K562 (cell line): ENCODE results near the gene SIRT7. TPM values are rescaled to one million over a fixed set of nuclear protein-coding genes. Genes with fewer than 3 reads are reported as not detected.

Experiments used
- ATF7 ChIP-seq: fragments of 450-650 bp; IDR thresholded peaks from 2 replicates; pipeline ENCODE4 v1.7.1; 2014; ENCODE audit warnings: mild to moderate bottlenecking, moderate library complexity
- FIP1L1 ChIP-seq: fragments of 200-400 bp; formaldehyde crosslinking; IDR thresholded peaks from 2 replicates; pipeline ENCODE4 v1.6.1; 2018; ENCODE audit warnings: mild to moderate bottlenecking, low read depth, low read length; ENCODE audit not compliant: poor library complexity, severe bottlenecking
- MAZ ChIP-seq, 2 experiments: fragments of 450-650 bp in 1 of 2; sonication (generic) in 1 of 2; formaldehyde crosslinking; IDR thresholded peaks in 1 of 2; conservative IDR thresholded peaks in 1 of 2; 2 replicates each; pipeline versions ENCODE4 v1.4.0 to v1.5.0; 2020; ENCODE audit warnings: mild to moderate bottlenecking in 1 of 2, missing genetic modification reagents in 1 of 2
- NCOR1 ChIP-seq: fragments of 450-650 bp; IDR thresholded peaks from 2 replicates; pipeline ENCODE4 v1.6.1; 2016; ENCODE audit warnings: mild to moderate bottlenecking, moderate library complexity
- NKRF ChIP-seq: fragments of 450-650 bp; IDR thresholded peaks from 2 replicates; pipeline ENCODE4 v1.6.1; 2016; ENCODE audit warnings: borderline replicate concordance
- NRF1 ChIP-seq, 2 experiments: fragments of 450-650 bp; IDR thresholded peaks in 1 of 2; conservative IDR thresholded peaks in 1 of 2; 2 replicates each; pipeline ENCODE4 v1.6.1; 2014; ENCODE audit warnings: mild to moderate bottlenecking in 2 of 2
- RBFOX2 ChIP-seq: fragments of 200-400 bp; formaldehyde crosslinking; IDR thresholded peaks from 2 replicates; pipeline ENCODE4 v1.6.1; 2017; ENCODE audit warnings: low read depth, mild to moderate bottlenecking, low read length, moderate library complexity
- THAP12 ChIP-seq: fragments of 250-450 bp; sonication (Bioruptor Pico); IDR thresholded peaks from 2 replicates; pipeline ENCODE4 v1.9.0; 2021; ENCODE audit warnings: mild to moderate bottlenecking, inconsistent platforms
- U2AF1 ChIP-seq: fragments of 200-400 bp; formaldehyde crosslinking; optimal IDR thresholded peaks from 2 replicates; pipeline ENCODE3; 2017; ENCODE audit warnings: mild to moderate bottlenecking, low read depth, low read length, moderate library complexity
- ZC3H4 ChIP-seq: sonication (generic); formaldehyde crosslinking; IDR thresholded peaks from 2 replicates; pipeline ENCODE4 v1.9.0; 2021; ENCODE audit warnings: missing genetic modification reagents, borderline replicate concordance
- ZNF12 ChIP-seq: sonication (generic); formaldehyde crosslinking; IDR thresholded peaks from 2 replicates; pipeline ENCODE4 v1.4.0; 2020; ENCODE audit warnings: mild to moderate bottlenecking, missing genetic modification reagents
- polyA plus RNA-seq, 8 experiments: library from polyadenylated mRNA; depleted of rRNA in 4 of 8; stranded (reverse) in 5 of 8; unstranded in 3 of 8; fragments of >200 nt; fragmentation: Nextera tagmentation in 2 of 8; fragmentation: Illumina TruSeq in 1 of 8; extraction: Ambion mirVana in 2 of 8; extraction: Trizol in 1 of 8; gene quantifications; 2 replicates each; pipeline versions ENCODE4 v1.2.1 to v1.2.3, GENCODE V29; 2011 to 2014; ENCODE audit warnings: inconsistent platforms in 1 of 8, missing spikeins in 1 of 8
- total RNA-seq, 7 experiments: library from RNA; depleted of rRNA in 6 of 7; stranded (reverse); fragments of >200 nt in 6 of 7; fragmentation: Illumina TruSeq in 2 of 7; extraction: Trizol in 2 of 7; gene quantifications; 2 replicates each; pipeline versions ENCODE4 v1.2.1 to v1.2.3, GENCODE V29; 2011 to 2021; ENCODE audit warnings: low replicate concordance in 1 of 7
- TF ChIP-seq, protein P1 (sequence below), 2 experiments: fragments of 450-650 bp; formaldehyde crosslinking in 1 of 2; IDR thresholded peaks; 2 replicates each; pipeline versions ENCODE4 v1.4.0 to v1.6.1; 2014 to 2020; ENCODE audit warnings: mild to moderate bottlenecking in 2 of 2, borderline replicate concordance in 1 of 2, low read depth in 1 of 2

SIRT7 gene
- total and polyA plus RNA-seq, 9 of the 15 experiments (the other 6 are each of a cell fraction or from before 2014, with no cell fraction given) = 1.6 to 54.8 (median 20.3) TPM

- TF ChIP-seq, protein P1, sequence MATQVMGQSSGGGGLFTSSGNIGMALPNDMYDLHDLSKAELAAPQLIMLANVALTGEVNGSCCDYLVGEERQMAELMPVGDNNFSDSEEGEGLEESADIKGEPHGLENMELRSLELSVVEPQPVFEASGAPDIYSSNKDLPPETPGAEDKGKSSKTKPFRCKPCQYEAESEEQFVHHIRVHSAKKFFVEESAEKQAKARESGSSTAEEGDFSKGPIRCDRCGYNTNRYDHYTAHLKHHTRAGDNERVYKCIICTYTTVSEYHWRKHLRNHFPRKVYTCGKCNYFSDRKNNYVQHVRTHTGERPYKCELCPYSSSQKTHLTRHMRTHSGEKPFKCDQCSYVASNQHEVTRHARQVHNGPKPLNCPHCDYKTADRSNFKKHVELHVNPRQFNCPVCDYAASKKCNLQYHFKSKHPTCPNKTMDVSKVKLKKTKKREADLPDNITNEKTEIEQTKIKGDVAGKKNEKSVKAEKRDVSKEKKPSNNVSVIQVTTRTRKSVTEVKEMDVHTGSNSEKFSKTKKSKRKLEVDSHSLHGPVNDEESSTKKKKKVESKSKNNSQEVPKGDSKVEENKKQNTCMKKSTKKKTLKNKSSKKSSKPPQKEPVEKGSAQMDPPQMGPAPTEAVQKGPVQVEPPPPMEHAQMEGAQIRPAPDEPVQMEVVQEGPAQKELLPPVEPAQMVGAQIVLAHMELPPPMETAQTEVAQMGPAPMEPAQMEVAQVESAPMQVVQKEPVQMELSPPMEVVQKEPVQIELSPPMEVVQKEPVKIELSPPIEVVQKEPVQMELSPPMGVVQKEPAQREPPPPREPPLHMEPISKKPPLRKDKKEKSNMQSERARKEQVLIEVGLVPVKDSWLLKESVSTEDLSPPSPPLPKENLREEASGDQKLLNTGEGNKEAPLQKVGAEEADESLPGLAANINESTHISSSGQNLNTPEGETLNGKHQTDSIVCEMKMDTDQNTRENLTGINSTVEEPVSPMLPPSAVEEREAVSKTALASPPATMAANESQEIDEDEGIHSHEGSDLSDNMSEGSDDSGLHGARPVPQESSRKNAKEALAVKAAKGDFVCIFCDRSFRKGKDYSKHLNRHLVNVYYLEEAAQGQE (IDR thresholded peaks at IDR 0.05; ENCODE audit: borderline replicate concordance) = peak; percentile 42; the same call in 1 of the 2 replicates
- TF ChIP-seq, protein P1 (CRISPR knock-in tag; IDR thresholded peaks at IDR 0.05; ENCODE audit: low read depth) = no peak
- TF ChIP-seq NCOR1 (0 out of 2 replicates have a peak, but pooled peaks have one; percentile 5), THAP12 (peak; percentile 6; the same call in 1 of the 2 replicates), U2AF1 (no peak), FIP1L1 (peak; percentile 95), RBFOX2 (peak; percentile 70), MAZ (CRISPR knock-in tag; conservative IDR thresholded peaks at IDR 0.05 in 1 of 2, IDR thresholded peaks at IDR 0.05 in 1 of 2) (peak; percentile 13 to 60; a peak in 2 of 4 replicates), NKRF (peak; percentile 36; the same call in 1 of the 2 replicates), ATF7 (0 out of 2 replicates have a peak, but pooled peaks have one; percentile 20), ZC3H4 (peak; percentile 47; the same call in 1 of the 2 replicates), NRF1 (conservative IDR thresholded peaks at IDR 0.05 in 1 of 2, IDR thresholded peaks at IDR 0.05 in 1 of 2) (peak; percentile 73 to 75), ZNF12 (CRISPR knock-in tag) (0 out of 2 replicates have a peak, but pooled peaks have one; percentile 18)
Observed at GRCh38 chr17:81869221-81870130, 48.5 kb downstream of the SIRT7 start (continued).
